K562 (cell line): ENCODE data around the gene RXRB. TPM values are rescaled to one million over a fixed set of nuclear protein-coding genes. Genes with fewer than 3 reads are reported as not detected.

Experiments
- ATAC-seq: fragments of 200-7000 bp; cut with Tn5 transposase; 3 replicates; pipeline ENCODE4 v1.9.1; 2020; ENCODE audit warnings: moderate library complexity
- BruUV-seq: library from RNA; stranded (reverse); fragments of 400-500 nt; replicated peaks from 2 replicates; lab custom pipeline; 2021; lab: Mats Ljungman, UMichigan
- CTCF ChIA-PET: fragments of 300-600 bp; formaldehyde crosslinking; extraction: SDS; loops from one replicate; lab custom pipeline; 2021; ENCODE audit warnings: low intra/inter-chr PET ratio; lab: Yijun Ruan, JAX
- POLR2A ChIA-PET: fragments of 300-600, 350-650 bp; sonication (Branson Sonifier 250); formaldehyde crosslinking; extraction: SDS; loops from one replicate; lab custom pipeline; 2021; ENCODE audit warnings: antibody characterized with exemption, inconsistent platforms; lab: Yijun Ruan, JAX
- DNase-seq, 4 experiments: peaks; one replicate each; pipeline versions ENCODE4 v3.0.0 to v3.0.0-alpha.2; 2011 to 2018; ENCODE audit warnings: low spot score in 3 of 4, mixed read lengths in 3 of 4; ENCODE audit errors: extremely low read depth in 1 of 4
- FAIRE-seq: peaks from 2 replicates; lab custom pipeline; 2011; peaks lifted over from hg19 to GRCh38; lab: Jason Lieb, UNC
- H2AFZ ChIP-seq: 2 replicates; pipeline ENCODE4 v1.6.0; 2011; ENCODE audit warnings: low read depth, low read length, control low read depth, inconsistent platforms
- H3K27ac ChIP-seq: fragments of 200-600 bp; 3 replicates; pipeline ENCODE4 v1.8.0; 2011; ENCODE audit warnings: low read depth, mild to moderate bottlenecking, control low read depth, inconsistent platforms, low read length, moderate library complexity, mixed read lengths; ENCODE audit errors: extremely low read depth
- H3K27me3 ChIP-seq, 2 experiments: fragments of 300-600 bp in 1 of 2; 2 replicates in 1 of 2; 3 replicates in 1 of 2; pipeline versions ENCODE4 v1.6.0 to v1.8.0; 2011; ENCODE audit warnings: inconsistent platforms in 2 of 2, low read length in 2 of 2, mild to moderate bottlenecking in 1 of 2, mixed read lengths in 1 of 2, moderate library complexity in 1 of 2; ENCODE audit not compliant: control insufficient read depth in 2 of 2, insufficient read depth in 2 of 2
- H3K36me3 ChIP-seq: fragments of 300-600 bp; 3 replicates; pipeline ENCODE4 v1.8.0; 2011; ENCODE audit warnings: mild to moderate bottlenecking, low read length, inconsistent platforms; ENCODE audit not compliant: control insufficient read depth, insufficient read depth
- H3K4me1 ChIP-seq, 2 experiments: fragments of 200-600 bp in 1 of 2; replicated peaks in 1 of 2; 2 replicates in 1 of 2; 3 replicates in 1 of 2; pipeline versions ENCODE4 v1.5.1 to v1.8.0; 2011; ENCODE audit warnings: inconsistent platforms in 2 of 2, low read length in 2 of 2, mild to moderate bottlenecking in 1 of 2, mixed read lengths in 1 of 2, moderate library complexity in 1 of 2; ENCODE audit not compliant: control insufficient read depth in 2 of 2, insufficient read depth in 2 of 2
- H3K4me2 ChIP-seq: 2 replicates; pipeline ENCODE4 v1.6.1; 2011; ENCODE audit warnings: low read length, control low read depth, inconsistent platforms, mixed read lengths; ENCODE audit not compliant: insufficient read depth
- H3K4me3 ChIP-seq: fragments of 200-600 bp; sonication (generic), shearing (Covaris generic); 2 replicates; pipeline ENCODE4 v1.5.1; 2016; ENCODE audit warnings: control low read depth, inconsistent platforms
- H3K79me2 ChIP-seq: fragments of 200-600 bp; 3 replicates; pipeline ENCODE4 v1.8.0; 2011; ENCODE audit warnings: low read length, inconsistent platforms; ENCODE audit not compliant: control insufficient read depth, insufficient read depth
- H3K9ac ChIP-seq, 2 experiments: 2 replicates each; pipeline versions ENCODE4 v1.6.0 to v1.6.1; 2011; ENCODE audit warnings: low read depth in 2 of 2, low read length in 2 of 2, control low read depth in 1 of 2, inconsistent platforms in 1 of 2, mild to moderate bottlenecking in 1 of 2, mixed read lengths in 1 of 2; ENCODE audit not compliant: insufficient read depth in 1 of 2
- H3K9me1 ChIP-seq: one replicate; pipeline ENCODE4 v1.6.0; 2011; ENCODE audit warnings: inconsistent platforms, mild to moderate bottlenecking, low read length, moderate library complexity; ENCODE audit not compliant: control insufficient read depth, insufficient read depth
- H3K9me3 ChIP-seq: replicated peaks from 2 replicates; pipeline ENCODE4 v1.5.1; 2011; ENCODE audit warnings: low read depth, low read length, inconsistent platforms; ENCODE audit not compliant: control insufficient read depth, insufficient read depth
- H4K20me1 ChIP-seq: replicated peaks from 2 replicates; pipeline ENCODE4 v1.6.1; 2011; ENCODE audit warnings: low read length, inconsistent platforms, mixed read lengths; ENCODE audit not compliant: control insufficient read depth, insufficient read depth
- BACH1 ChIP-seq: fragments of 200-800 bp; sonication (Bioruptor generic); IDR thresholded peaks from 2 replicates; pipeline ENCODE4 v1.6.1; 2016; ENCODE audit warnings: missing genetic modification characterization, missing compliant biosample characterization
- CBFB ChIP-seq: sonication (generic); formaldehyde crosslinking; IDR thresholded peaks from 2 replicates; pipeline ENCODE4 v1.4.0; 2020; ENCODE audit warnings: mild to moderate bottlenecking, missing genetic modification reagents
- DPF2 ChIP-seq: fragments of 450-650 bp; IDR thresholded peaks from 2 replicates; pipeline ENCODE4 v1.6.1; 2016
- ETV5 ChIP-seq: sonication (generic); formaldehyde crosslinking; IDR thresholded peaks from 2 replicates; pipeline ENCODE4 v1.4.0; 2020; ENCODE audit warnings: low read depth, mild to moderate bottlenecking, missing genetic modification reagents
- HNRNPH1 ChIP-seq: fragments of 200-400 bp; formaldehyde crosslinking; optimal IDR thresholded peaks from 2 replicates; pipeline ENCODE3; 2017; ENCODE audit warnings: low read depth, mild to moderate bottlenecking, low read length, moderate library complexity
- THRAP3 ChIP-seq: fragments of 450-650 bp; IDR thresholded peaks from 2 replicates; pipeline ENCODE4 v1.6.1; 2016; ENCODE audit warnings: mild to moderate bottlenecking, inconsistent platforms, borderline replicate concordance
- U2AF1 ChIP-seq: fragments of 200-400 bp; formaldehyde crosslinking; optimal IDR thresholded peaks from 2 replicates; pipeline ENCODE3; 2017; ENCODE audit warnings: mild to moderate bottlenecking, low read depth, low read length, moderate library complexity
- ZNF76 ChIP-seq: fragments of 250-450 bp; sonication (Bioruptor Pico); IDR thresholded peaks from 2 replicates; pipeline ENCODE4 v1.4.0; 2020; ENCODE audit warnings: mild to moderate bottlenecking, moderate library complexity, borderline replicate concordance
- ZSCAN32 ChIP-seq: fragments of 450-650 bp; formaldehyde crosslinking; IDR thresholded peaks from 2 replicates; pipeline ENCODE4 v1.4.0; 2020; ENCODE audit warnings: mild to moderate bottlenecking, moderate library complexity
- WGBS: fragments of 100-300 bp; shearing (Covaris generic); methylation state at CpG from one replicate; pipeline ENCODE4 v1.1.6; 2016; ENCODE audit warnings: low coverage, mixed read lengths; ENCODE audit not compliant: insufficient coverage; ENCODE audit errors: missing lambda C conversion rate; 5-methylcytosine and 5-hydroxymethylcytosine counted together
- in situ Hi-C: fragments of 300-500 bp; cut with MboI; formaldehyde crosslinking; loops from 4 replicates; pipeline ENCODE4 v1.15.0; 2018; ENCODE audit warnings: inconsistent platforms, mixed read lengths
- intact Hi-C: fragments of 100-400 bp; cut with micrococcal nuclease; formaldehyde crosslinking; loops from 2 replicates; pipeline ENCODE4 v1.14.2; 2022
- polyA plus RNA-seq, 8 experiments: library from polyadenylated mRNA; depleted of rRNA in 4 of 8; stranded (reverse) in 5 of 8; unstranded in 3 of 8; fragments of >200 nt; fragmentation: Nextera tagmentation in 2 of 8; fragmentation: Illumina TruSeq in 1 of 8; extraction: Ambion mirVana in 2 of 8; extraction: Trizol in 1 of 8; gene quantifications; 2 replicates each; pipeline versions ENCODE4 v1.2.1 to v1.2.3, GENCODE V29; 2011 to 2014; ENCODE audit warnings: inconsistent platforms in 1 of 8, missing spikeins in 1 of 8
- total RNA-seq, 7 experiments: library from RNA; depleted of rRNA in 6 of 7; stranded (reverse); fragments of >200 nt in 6 of 7; fragmentation: Illumina TruSeq in 2 of 7; extraction: Trizol in 2 of 7; gene quantifications; 2 replicates each; pipeline versions ENCODE4 v1.2.1 to v1.2.3, GENCODE V29; 2011 to 2021; ENCODE audit warnings: low replicate concordance in 1 of 7
- TF ChIP-seq, protein P1 (sequence below): fragments of 250-450 bp; sonication (Bioruptor Pico); IDR thresholded peaks from 2 replicates; pipeline ENCODE4 v1.5.0; 2022; ENCODE audit warnings: mild to moderate bottlenecking
- TF ChIP-seq, protein P2 (sequence below): sonication (generic); formaldehyde crosslinking; IDR thresholded peaks from 2 replicates; pipeline ENCODE4 v1.8.0; 2022; ENCODE audit warnings: mild to moderate bottlenecking, missing genetic modification reagents

Gene RXRB
- total and polyA plus RNA-seq, 9 of the 15 experiments (the other 6 are each of a cell fraction or from before 2014, with no cell fraction given): 0.76 to 35.5 (median 18.4) TPM

DNA sequence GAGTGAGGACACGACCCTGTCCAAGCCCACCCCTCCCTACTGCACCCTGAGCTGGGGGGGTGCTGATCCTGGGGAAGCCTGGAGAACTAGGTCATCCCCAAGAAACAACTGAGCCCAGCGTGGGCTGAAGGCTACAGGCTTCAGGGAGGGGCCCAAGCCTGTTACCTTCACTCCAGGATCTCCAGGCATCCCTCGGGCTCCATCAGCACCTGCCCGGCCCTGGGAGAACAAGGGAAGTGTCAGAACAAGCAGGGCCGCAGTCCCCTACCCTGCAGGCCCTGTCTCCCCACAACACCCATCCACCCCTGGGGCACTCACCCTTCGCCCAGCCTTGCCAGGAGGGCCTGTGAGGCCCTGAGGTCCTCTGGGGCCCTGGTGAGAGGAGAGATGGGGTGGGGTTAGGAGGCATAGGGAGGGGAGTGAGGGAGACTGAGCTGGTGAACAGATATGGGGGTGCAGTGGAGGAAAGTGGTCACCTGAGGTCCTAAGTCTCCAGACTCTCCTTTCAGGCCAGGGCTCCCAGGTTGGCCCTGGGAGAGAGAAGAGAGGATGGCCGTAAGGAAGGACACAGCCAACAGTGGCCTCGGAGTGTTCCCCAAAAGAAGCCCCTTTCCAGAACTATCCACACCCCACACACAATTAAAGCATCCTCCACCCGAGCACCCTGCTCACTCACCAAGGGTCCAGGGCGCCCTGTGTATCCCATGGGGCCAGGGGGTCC lies 21.6 kb downstream of the RXRB start:
- 15% methylated on average over 10 of the region's 10 CpGs for WGBS
- Histone ChIP-seq H3K79me2 (no peaks in the 10 kb centered on the region), H3K9ac (peak overlapping the region in 1 of 2 experiments; percentile 38; a peak in 2 of 4 replicates), H3K27ac (no peak overlapping the region), H3K9me1 (no peaks in the 10 kb centered on the region), H3K4me1 (no peaks in the 10 kb centered on the region), H3K27me3 (peaks cover 3 to 18% of the 10 kb centered on the region in 2 experiments; a peak in 4 of 5 replicates), H3K4me2 (no peak overlapping the region), H3K9me3 (peaks cover 12% of the 10 kb centered on the region), H3K4me3 (no peak overlapping the region), H2AFZ (no peak overlapping the region), H3K36me3 (no peaks in the 10 kb centered on the region), H4K20me1 (no peaks in the 10 kb centered on the region)
- intact Hi-C loops (no loop called here), in situ Hi-C loops (no loop called here)
- no TSS peak for BruUV-seq
- ChIA-PET POLR2A (no interaction called here), CTCF (no interaction called here)
- no peak for FAIRE-seq
- ATAC-seq: no peak
- DNase-seq: no peak
- no peak for TF ChIP-seq THRAP3
- TF ChIP-seq, protein P1, sequence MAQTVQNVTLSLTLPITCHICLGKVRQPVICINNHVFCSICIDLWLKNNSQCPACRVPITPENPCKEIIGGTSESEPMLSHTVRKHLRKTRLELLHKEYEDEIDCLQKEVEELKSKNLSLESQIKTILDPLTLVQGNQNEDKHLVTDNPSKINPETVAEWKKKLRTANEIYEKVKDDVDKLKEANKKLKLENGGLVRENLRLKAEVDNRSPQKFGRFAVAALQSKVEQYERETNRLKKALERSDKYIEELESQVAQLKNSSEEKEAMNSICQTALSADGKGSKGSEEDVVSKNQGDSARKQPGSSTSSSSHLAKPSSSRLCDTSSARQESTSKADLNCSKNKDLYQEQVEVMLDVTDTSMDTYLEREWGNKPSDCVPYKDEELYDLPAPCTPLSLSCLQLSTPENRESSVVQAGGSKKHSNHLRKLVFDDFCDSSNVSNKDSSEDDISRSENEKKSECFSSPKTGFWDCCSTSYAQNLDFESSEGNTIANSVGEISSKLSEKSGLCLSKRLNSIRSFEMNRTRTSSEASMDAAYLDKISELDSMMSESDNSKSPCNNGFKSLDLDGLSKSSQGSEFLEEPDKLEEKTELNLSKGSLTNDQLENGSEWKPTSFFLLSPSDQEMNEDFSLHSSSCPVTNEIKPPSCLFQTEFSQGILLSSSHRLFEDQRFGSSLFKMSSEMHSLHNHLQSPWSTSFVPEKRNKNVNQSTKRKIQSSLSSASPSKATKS (CRISPR knock-in tag): no peak
- TF ChIP-seq, protein P2, sequence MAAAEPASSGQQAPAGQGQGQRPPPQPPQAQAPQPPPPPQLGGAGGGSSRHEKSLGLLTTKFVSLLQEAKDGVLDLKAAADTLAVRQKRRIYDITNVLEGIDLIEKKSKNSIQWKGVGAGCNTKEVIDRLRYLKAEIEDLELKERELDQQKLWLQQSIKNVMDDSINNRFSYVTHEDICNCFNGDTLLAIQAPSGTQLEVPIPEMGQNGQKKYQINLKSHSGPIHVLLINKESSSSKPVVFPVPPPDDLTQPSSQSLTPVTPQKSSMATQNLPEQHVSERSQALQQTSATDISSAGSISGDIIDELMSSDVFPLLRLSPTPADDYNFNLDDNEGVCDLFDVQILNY (CRISPR knock-in tag): no peak
- no peak for TF ChIP-seq ZNF76 (CRISPR knock-in tag)
- no peak for TF ChIP-seq ZSCAN32 (CRISPR knock-in tag)
- no peak for TF ChIP-seq CBFB (CRISPR knock-in tag)
- TF ChIP-seq BACH1 (tag): no peak
- TF ChIP-seq DPF2: no peak
- TF ChIP-seq HNRNPH1: no peak
- no peak for TF ChIP-seq ETV5 (CRISPR knock-in tag)
- TF ChIP-seq U2AF1: no peak
